ENCODE data around the gene ATXN2. TPM values are rescaled to one million over a fixed set of nuclear protein-coding genes. Genes with fewer than 3 reads are reported as not detected.
"Not testable (repeated sequence)": the region's sequence is repeated elsewhere in the genome, so short reads cannot be mapped to it uniquely, and the experiment has no call there.

ATXN2 gene
- total RNA-seq = 100 to 1,000 TPM in 1 of 8 experiments, 10 to 100 TPM in 7; 21.3 to 103 (median 36.7) TPM

- peak within 1 kb of the TSS; percentile 100 for H3K27ac ChIP-seq
- H3K4me3 ChIP-seq = peak within 1 kb of the TSS; percentile 94 to 100 (median 99)
- H3K4me1 ChIP-seq (replicated peaks in 1 of 2) = peaks cover 6 to 30% of the 10 kb centered on the region in 2 donors
- peak; percentile 42 to 68 (median 58) for ATAC-seq (replicated peaks in 6 of 8)
- in situ Hi-C loops (cut with MboI; ENCODE audit: low pct_unique_long_range_greater_than_20kb in 2 of 9, low sequenced_read_pairs in 9 of 9, unreplicated experiment in 9 of 9) = no loop called here
- 0% methylated on average over 4 of the region's 119 CpGs; no CpG with 5 or more reads in 9 of the 10 experiments for WGBS, 10 experiments
Measured at GRCh38 chr12:111598637-111599452, at the start of gene ATXN2. Gene ATXN2, minus strand, starts transcription at chr12:111599315. Its CDS starts 281 bp downstream, at chr12:111599034.

DNA sequence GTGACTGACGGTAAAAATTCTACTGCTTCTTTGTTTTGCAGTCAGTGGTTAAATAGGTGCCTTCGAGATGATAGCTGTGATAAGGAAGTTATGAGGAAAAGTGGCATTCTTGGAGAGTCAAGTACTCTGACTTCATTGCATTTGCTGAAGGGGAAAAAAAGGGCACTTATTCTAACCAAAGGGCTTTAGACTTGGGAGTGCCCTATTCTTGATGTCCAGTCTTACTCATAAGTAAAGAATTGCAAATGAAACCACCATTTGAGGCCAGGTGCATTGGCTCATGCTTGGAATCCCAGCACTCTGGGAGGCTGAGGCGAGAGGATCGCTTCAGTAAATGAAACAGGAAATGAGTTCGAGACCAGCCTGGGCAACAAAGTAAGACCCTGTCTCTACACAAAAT is 46.3 kb upstream of the ATXN2 start:
- Histone ChIP-seq H3K4me1 (replicated peaks in 1 of 2) (no peaks in the 10 kb centered on the region), H3K4me3 (no peak overlapping the region), H3K27ac (no peak overlapping the region)
- peak in 2 of 8 experiments; percentile 64 to 88 for ATAC-seq (replicated peaks in 6 of 8)
- WGBS, 10 experiments = 80 to 100% (median 98%) methylated on average over 1 to 5 of the region's 5 CpGs; no CpG with 5 or more reads in 1 of the 10 experiments
- in situ Hi-C loops (cut with MboI; ENCODE audit: low pct_unique_long_range_greater_than_20kb in 2 of 9, low sequenced_read_pairs in 9 of 9, unreplicated experiment in 9 of 9) = no loop called here

GRCh38 chr12:111643427-111643826 is 44.3 kb upstream of the ATXN2 start:
- peak in 2 of 8 experiments; percentile 29 to 89 for ATAC-seq (replicated peaks in 6 of 8)
- H3K4me3 ChIP-seq = no peak overlapping the region
- H3K4me1 ChIP-seq (replicated peaks in 1 of 2) = no peaks in the 10 kb centered on the region
- in situ Hi-C loops (cut with MboI; ENCODE audit: low pct_unique_long_range_greater_than_20kb in 2 of 9, low sequenced_read_pairs in 9 of 9, unreplicated experiment in 9 of 9) = no loop called here
- WGBS, 10 experiments = 0 to 100% (median 82%) methylated on average over 1 to 3 of the region's 3 CpGs
- H3K27ac ChIP-seq = no peak overlapping the region

GRCh38 chr12:111642681-111643426 is 43.7 kb upstream of the ATXN2 start:
- 31 to 100% (median 80%) methylated on average over 1 to 4 of the region's 4 CpGs for WGBS, 10 experiments
- no peak overlapping the region for H3K4me3 ChIP-seq

GRCh38 chr12:111640506-111640905 is 41.4 kb upstream of the ATXN2 start:
- no peak for ATAC-seq (replicated peaks in 6 of 8)
- 80 to 100% (median 94%) methylated on average over 1 to 5 of the region's 5 CpGs; no CpG with 5 or more reads in 3 of the 10 experiments for WGBS, 10 experiments
- in situ Hi-C loops (cut with MboI; ENCODE audit: low pct_unique_long_range_greater_than_20kb in 2 of 9, low sequenced_read_pairs in 9 of 9, unreplicated experiment in 9 of 9) = no loop called here
- Histone ChIP-seq H3K4me1 (replicated peaks in 1 of 2) (peaks cover 17 to 18% of the 10 kb centered on the region in 2 donors), H3K27ac (no peak overlapping the region), H3K4me3 (no peak overlapping the region)

More at GRCh38 chr12:111642681-111643426, 43.7 kb upstream of the ATXN2 start:
- Histone ChIP-seq H3K4me1 (replicated peaks in 1 of 2) (no peaks in the 10 kb centered on the region), H3K27ac (no peak overlapping the region)
- in situ Hi-C loops (cut with MboI; ENCODE audit: low pct_unique_long_range_greater_than_20kb in 2 of 9, low sequenced_read_pairs in 9 of 9, unreplicated experiment in 9 of 9) = no loop called here
- ATAC-seq (replicated peaks in 6 of 8) = no peak

DNA sequence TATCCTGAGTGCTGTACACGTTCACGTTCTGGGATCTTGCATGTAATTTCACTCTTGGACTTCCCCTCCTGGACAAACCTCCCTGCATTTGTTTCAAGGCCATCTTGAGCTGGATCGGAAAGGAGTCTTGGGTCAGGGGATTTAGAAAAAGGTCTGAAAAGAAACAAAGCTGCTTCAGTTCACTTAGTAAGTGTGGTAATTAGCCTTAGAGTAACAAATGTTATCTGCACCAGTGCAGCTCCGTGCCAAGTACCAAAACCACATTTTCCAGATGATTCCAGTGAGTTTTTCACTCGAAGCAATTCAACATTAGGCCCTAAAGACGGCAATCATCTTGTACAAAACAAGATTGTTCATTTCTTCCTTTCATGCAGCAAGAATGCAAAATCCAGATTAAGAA is 39.4 kb upstream of the ATXN2 start:
- in situ Hi-C loops (cut with MboI; ENCODE audit: low pct_unique_long_range_greater_than_20kb in 2 of 9, low sequenced_read_pairs in 9 of 9, unreplicated experiment in 9 of 9) = no loop called here
- H3K4me3 ChIP-seq = no peak overlapping the region
- 31 to 96% (median 80%) methylated on average over 2 to 6 of the region's 6 CpGs for WGBS, 10 experiments
- H3K27ac ChIP-seq = no peak overlapping the region
- H3K4me1 ChIP-seq (replicated peaks in 1 of 2) = peaks cover 17 to 20% of the 10 kb centered on the region in 2 donors
- ATAC-seq (replicated peaks in 6 of 8) = no peak

DNA sequence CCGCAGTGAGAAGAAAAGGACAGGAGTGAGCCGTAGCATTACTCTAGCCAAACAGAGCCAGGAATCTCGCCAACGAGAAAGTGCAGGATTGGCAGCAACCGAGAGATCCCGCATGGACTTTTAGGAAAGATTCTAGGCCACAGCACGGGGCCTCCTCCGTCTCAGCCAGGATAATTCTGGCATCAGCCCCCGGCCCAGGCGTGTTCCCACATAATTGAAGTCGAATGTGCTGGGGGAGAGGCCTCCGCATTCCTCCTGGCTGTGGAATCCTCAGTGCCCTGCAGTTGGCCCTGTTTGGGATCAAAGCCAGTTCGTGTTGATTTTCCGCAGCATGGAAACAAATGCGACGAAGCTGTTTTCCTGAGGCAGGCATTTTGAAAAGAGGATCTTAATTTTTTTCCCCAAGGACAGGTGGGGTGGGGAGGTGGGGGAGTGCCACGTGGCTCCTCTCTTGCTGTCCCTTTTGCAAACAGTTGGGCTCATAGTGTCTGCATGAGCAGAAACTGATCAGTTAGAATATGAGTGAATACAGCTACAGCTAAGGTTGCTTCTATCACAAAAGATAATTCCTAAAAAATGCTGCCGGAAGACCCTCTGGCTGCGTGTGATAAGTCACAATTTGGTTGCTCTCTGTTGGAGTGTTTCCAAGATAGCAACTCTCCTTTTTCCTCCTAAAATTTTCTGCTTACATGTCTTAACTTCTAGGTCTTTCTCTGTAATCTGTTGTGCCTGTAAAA is 37.3 kb upstream of the ATXN2 start:
- peak; percentile 67 to 94 (median 80) for ATAC-seq (replicated peaks in 6 of 8)
- peaks cover 17 to 20% of the 10 kb centered on the region in 2 donors for H3K4me1 ChIP-seq (replicated peaks in 1 of 2)
- WGBS, 10 experiments = 3 to 30% (median 13%) methylated on average over 4 to 13 of the region's 19 CpGs; no CpG with 5 or more reads in 1 of the 10 experiments
- in situ Hi-C loops (cut with MboI; ENCODE audit: low pct_unique_long_range_greater_than_20kb in 2 of 9, low sequenced_read_pairs in 9 of 9, unreplicated experiment in 9 of 9) = no loop called here
- H3K27ac ChIP-seq = peak overlapping the region in 1 of 2 donors; percentile 45
- H3K4me3 ChIP-seq = peak overlapping the region in 1 of 5 donors; percentile 4

- in situ Hi-C loops (cut with MboI; ENCODE audit: low pct_unique_long_range_greater_than_20kb in 2 of 9, low sequenced_read_pairs in 9 of 9, unreplicated experiment in 9 of 9) = no loop called here
- peak in 6 of 8 experiments; percentile 6 to 22 (median 9) for ATAC-seq (replicated peaks in 6 of 8)
- Histone ChIP-seq H3K4me1 (replicated peaks in 1 of 2) (peaks cover 17 to 20% of the 10 kb centered on the region in 2 donors), H3K27ac (peak overlapping the region in 1 of 2 donors; percentile 45), H3K4me3 (no peak overlapping the region)
- WGBS, 10 experiments = 63 to 86% (median 71%) methylated on average over 1 to 8 of the region's 8 CpGs; no CpG with 5 or more reads in 4 of the 10 experiments
Measured at GRCh38 chr12:111635524-111635923, 36.4 kb upstream of the ATXN2 start.

DNA sequence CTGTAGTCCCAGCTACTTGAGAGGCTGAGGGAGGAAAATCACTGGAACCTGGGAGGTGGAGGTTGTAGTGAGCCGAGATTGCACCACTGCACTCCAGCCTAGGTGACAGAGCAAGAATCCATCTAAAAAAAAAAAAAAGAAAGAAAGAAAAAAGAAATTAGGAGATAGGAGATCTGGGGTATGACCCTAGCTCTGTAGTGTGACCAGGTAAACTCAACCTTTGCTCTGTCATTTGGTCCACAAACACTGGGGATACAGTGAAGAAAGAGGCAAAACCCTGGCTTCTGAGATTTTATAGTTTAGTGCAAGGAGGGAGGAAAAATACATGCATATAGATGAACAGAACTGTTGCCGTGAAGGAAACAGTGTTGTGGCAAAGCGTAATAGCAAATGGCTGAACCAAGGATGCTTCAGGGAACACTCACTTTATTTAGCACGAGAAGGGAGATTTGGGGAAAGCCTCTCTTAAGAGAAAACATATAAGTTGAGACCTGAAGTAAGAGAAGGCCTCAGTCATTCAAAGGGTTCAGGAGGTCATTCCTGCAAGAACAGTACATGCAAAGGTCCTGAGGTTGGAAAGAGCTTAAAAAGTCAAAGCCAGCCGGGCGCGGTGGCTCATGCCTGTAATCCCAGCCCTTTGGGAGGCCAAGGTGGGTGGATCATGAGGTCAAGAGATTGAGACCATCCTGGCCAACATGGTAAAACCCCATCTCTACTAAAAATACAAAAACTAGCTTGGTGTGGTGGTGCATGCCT is 29.6 kb upstream of the ATXN2 start:
- ATAC-seq (replicated peaks in 6 of 8) = no peak
- in situ Hi-C loops (cut with MboI; ENCODE audit: low pct_unique_long_range_greater_than_20kb in 2 of 9, low sequenced_read_pairs in 9 of 9, unreplicated experiment in 9 of 9) = no loop called here
- H3K27ac ChIP-seq = no peak overlapping the region
- H3K4me1 ChIP-seq (replicated peaks in 1 of 2) = no peaks in the 10 kb centered on the region
- 67 to 100% (median 92%) methylated on average over 1 to 7 of the region's 7 CpGs; no CpG with 5 or more reads in 1 of the 10 experiments for WGBS, 10 experiments
- H3K4me3 ChIP-seq = no peak overlapping the region

DNA sequence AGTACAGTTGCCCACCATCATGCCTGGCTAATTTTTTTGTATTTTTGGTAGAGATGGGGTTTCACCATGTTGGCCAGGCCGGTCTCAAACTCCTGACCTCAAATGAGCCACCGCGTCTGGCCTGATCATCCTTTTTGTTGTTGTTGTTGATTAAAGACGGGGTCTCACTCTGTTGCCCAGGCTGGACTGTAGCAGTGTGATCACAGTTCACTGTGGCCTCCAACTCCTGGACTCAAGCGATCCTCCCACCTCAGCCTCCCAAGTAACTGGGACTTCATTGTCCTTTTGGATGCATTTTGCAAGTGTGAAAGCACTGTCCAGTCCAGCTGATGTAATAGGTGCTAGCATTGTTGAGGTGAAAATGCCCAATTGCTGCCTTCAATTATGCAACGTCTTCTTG is 27.1 kb upstream of the ATXN2 start:
- no peak overlapping the region for H3K27ac ChIP-seq
- no peak for ATAC-seq (replicated peaks in 6 of 8)
- WGBS, 10 experiments = 33 to 100% (median 83%) methylated on average over 1 to 3 of the region's 6 CpGs; no CpG with 5 or more reads in 4 of the 10 experiments
- in situ Hi-C loops (cut with MboI; ENCODE audit: low pct_unique_long_range_greater_than_20kb in 2 of 9, low sequenced_read_pairs in 9 of 9, unreplicated experiment in 9 of 9) = no loop called here
- no peaks in the 10 kb centered on the region for H3K4me1 ChIP-seq (replicated peaks in 1 of 2)
- no peak overlapping the region for H3K4me3 ChIP-seq

- H3K27ac ChIP-seq = no peak overlapping the region
- ATAC-seq (replicated peaks in 6 of 8) = no peak
- H3K4me1 ChIP-seq (replicated peaks in 1 of 2) = no peaks in the 10 kb centered on the region
- WGBS, 10 experiments = 40 to 96% (median 88%) methylated on average over 1 to 7 of the region's 8 CpGs; no CpG with 5 or more reads in 3 of the 10 experiments
- in situ Hi-C loops (cut with MboI; ENCODE audit: low pct_unique_long_range_greater_than_20kb in 2 of 9, low sequenced_read_pairs in 9 of 9, unreplicated experiment in 9 of 9) = no loop called here
- H3K4me3 ChIP-seq = no peak overlapping the region
Measured at GRCh38 chr12:111624540-111624939, 25.4 kb upstream of the ATXN2 start.

DNA sequence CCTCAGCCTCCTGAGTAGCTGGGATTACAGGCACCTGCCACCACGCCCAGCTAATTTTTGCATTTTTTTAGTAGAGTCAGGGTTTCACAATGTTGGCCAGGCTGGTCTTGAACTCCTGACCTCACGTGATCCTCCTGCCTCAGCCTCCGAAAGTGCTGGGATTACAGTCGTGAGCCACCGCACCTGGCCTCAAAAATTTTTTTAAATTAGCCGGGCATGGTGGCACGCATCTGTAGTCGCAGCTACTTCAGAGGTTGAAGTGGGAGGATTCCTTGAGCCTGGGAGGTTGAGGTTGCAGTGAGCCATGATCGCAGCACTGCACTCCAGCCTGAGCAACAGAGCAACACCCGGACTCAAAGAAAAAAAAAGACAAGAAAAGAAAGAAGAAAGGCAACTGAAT is 18.7 kb upstream of the ATXN2 start:
- H3K27ac ChIP-seq; in situ Hi-C loops (cut with MboI; ENCODE audit: low pct_unique_long_range_greater_than_20kb in 2 of 9, low sequenced_read_pairs in 9 of 9, unreplicated experiment in 9 of 9); H3K4me1 ChIP-seq (replicated peaks in 1 of 2); H3K4me3 ChIP-seq; ATAC-seq (replicated peaks in 6 of 8): not testable (repeated sequence)
- 85 to 100% (median 93%) methylated on average over 2 to 10 of the region's 10 CpGs; no CpG with 5 or more reads in 1 of the 10 experiments for WGBS, 10 experiments

Data from motor neuron (in vitro differentiated cells).